Measurements from ENCODE around the gene MRPL21. TPM values are rescaled to one million over a fixed set of nuclear protein-coding genes. Genes with fewer than 3 reads are reported as not detected.

The MRPL21 gene
- polyA plus RNA-seq, 1 donor (not counting 4 experiments of a cell fraction or from before 2014, with no cell fraction given), result 120 TPM

DNA sequence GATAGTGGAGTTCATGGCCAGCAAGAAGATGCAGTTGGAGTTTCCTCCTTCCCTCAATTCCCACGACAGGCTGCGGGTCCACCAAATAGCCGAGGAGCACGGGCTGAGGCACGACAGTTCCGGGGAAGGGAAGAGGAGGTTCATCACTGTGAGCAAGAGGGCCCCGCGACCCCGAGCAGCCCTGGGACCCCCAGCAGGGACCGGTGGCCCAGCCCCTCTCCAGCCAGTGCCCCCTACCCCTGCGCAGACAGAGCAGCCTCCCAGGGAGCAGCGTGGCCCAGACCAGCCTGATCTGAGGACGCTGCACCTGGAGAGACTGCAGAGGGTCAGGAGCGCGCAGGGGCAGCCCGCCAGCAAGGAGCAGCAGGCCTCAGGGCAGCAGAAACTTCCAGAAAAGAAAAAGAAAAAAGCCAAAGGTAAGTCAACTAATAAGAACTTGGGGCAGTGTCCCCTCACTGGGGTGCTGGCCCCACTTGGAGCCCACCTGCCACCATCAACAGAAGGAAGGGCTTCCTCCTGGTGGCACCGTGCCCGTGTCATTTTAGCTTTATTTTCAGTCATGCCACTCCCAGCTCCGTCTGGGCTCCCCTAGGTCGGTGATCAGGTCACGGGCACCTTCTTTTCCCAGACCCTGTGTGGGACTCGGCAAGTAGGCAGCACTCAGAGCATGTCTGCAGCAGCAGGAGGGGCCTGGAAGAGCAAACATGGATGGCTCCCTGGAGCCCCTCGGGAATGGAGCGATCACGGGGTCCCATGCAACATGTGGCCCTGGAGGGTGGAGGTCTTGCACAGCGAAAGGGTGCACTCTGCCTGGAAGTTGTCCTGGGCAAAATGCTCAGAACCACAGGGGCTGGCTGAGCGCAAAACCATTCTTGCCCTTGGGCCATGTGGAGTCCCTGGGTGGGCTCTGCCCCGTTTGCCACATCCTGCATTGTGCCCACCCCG, 33.3 kb upstream of the MRPL21 start:
- dilution Hi-C loops (cut with MboI; ENCODE audit: extremely low pct_ligation_motif_present, low sequenced_read_pairs), result no loop called here
- peaks cover 18 to 27% of the 10 kb centered on the region in 2 experiments for H3K36me3 ChIP-seq (ENCODE audit: control insufficient read depth in 2 of 2, extremely low read depth in 1 of 2, insufficient read depth in 2 of 2, low read length in 2 of 2)
- no peaks in the 10 kb centered on the region for H3K9me1 ChIP-seq (ENCODE audit: control insufficient read depth, extremely low read depth, insufficient read depth, low read length)

DNA sequence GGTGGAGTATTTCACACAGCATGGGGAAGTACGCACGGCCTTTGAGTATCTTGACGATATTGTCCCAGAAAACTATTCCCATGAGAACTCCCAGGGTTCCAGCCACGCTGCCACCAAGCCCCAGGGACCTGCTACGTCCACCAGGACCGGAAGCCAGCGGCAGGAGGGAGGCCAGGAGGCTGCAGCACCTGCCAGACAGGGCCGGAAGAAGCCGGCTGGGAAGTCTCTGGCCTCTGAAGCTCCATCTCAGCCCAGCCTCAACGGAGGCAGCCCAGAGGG, 32.7 kb upstream of the MRPL21 start:
- peaks cover 18 to 26% of the 10 kb centered on the region in 2 experiments for H3K36me3 ChIP-seq (ENCODE audit: control insufficient read depth in 2 of 2, extremely low read depth in 1 of 2, insufficient read depth in 2 of 2, low read length in 2 of 2)
- no peak for FAIRE-seq
- H4K20me1 ChIP-seq (ENCODE audit: control insufficient read depth, extremely low read depth, insufficient read depth, low read length), result no peaks in the 10 kb centered on the region
- no peaks in the 10 kb centered on the region for H3K9me1 ChIP-seq (ENCODE audit: control insufficient read depth, extremely low read depth, insufficient read depth, low read length)
- H3K4me3 ChIP-seq (ENCODE audit: control insufficient read depth in 2 of 3, extremely low read depth in 1 of 3, insufficient read depth in 2 of 3, low read depth in 1 of 3, low read length in 3 of 3), result no peak overlapping the region
- H3K27me3 ChIP-seq (ENCODE audit: control insufficient read depth, extremely low read depth, insufficient read depth, low read length), result no peaks in the 10 kb centered on the region
- no peak for DNase-seq (ENCODE audit: low read depth, low spot score)
- H3K9ac ChIP-seq (ENCODE audit: control insufficient read depth, extremely low read depth, insufficient read depth, low read length), result no peak overlapping the region
- no peak overlapping the region for H3K27ac ChIP-seq (ENCODE audit: control insufficient read depth, insufficient read depth, low read length)
- no peaks in the 10 kb centered on the region for H3K4me1 ChIP-seq (ENCODE audit: control insufficient read depth, extremely low read depth, insufficient read depth, low read length)
- TF ChIP-seq EZH2 (IDR thresholded peaks at IDR 0.05; ENCODE audit: low read length), result no peak
- TF ChIP-seq, protein P1, sequence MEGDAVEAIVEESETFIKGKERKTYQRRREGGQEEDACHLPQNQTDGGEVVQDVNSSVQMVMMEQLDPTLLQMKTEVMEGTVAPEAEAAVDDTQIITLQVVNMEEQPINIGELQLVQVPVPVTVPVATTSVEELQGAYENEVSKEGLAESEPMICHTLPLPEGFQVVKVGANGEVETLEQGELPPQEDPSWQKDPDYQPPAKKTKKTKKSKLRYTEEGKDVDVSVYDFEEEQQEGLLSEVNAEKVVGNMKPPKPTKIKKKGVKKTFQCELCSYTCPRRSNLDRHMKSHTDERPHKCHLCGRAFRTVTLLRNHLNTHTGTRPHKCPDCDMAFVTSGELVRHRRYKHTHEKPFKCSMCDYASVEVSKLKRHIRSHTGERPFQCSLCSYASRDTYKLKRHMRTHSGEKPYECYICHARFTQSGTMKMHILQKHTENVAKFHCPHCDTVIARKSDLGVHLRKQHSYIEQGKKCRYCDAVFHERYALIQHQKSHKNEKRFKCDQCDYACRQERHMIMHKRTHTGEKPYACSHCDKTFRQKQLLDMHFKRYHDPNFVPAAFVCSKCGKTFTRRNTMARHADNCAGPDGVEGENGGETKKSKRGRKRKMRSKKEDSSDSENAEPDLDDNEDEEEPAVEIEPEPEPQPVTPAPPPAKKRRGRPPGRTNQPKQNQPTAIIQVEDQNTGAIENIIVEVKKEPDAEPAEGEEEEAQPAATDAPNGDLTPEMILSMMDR (optimal IDR thresholded peaks at IDR 0.05 in 1 of 3, IDR thresholded peaks at IDR 0.05 in 1 of 3, conservative IDR thresholded peaks at IDR 0.05 in 1 of 3; ENCODE audit: extremely low read depth in 1 of 3, insufficient read depth in 2 of 3, low read length in 3 of 3), result no peak
- H3K4me2 ChIP-seq (ENCODE audit: control insufficient read depth, extremely low read depth, insufficient read depth, low read depth, low read length), result no peak overlapping the region
- no peaks in the 10 kb centered on the region for H3K79me2 ChIP-seq (ENCODE audit: control insufficient read depth, insufficient read depth, low read length)
- no peaks in the 10 kb centered on the region for H3K9me3 ChIP-seq (ENCODE audit: control insufficient read depth, low read depth, low read length)
- no peak overlapping the region for H2AFZ ChIP-seq (ENCODE audit: control insufficient read depth, low read length)
- dilution Hi-C loops (cut with MboI; ENCODE audit: extremely low pct_ligation_motif_present, low sequenced_read_pairs), result no loop called here

More for the DNA sequence above, 33.3 kb upstream of the MRPL21 start:
- Histone ChIP-seq H2AFZ (ENCODE audit: control insufficient read depth, low read length) (no peak overlapping the region), H3K79me2 (ENCODE audit: control insufficient read depth, insufficient read depth, low read length) (no peaks in the 10 kb centered on the region), H3K27me3 (ENCODE audit: control insufficient read depth, extremely low read depth, insufficient read depth, low read length) (no peaks in the 10 kb centered on the region), H3K4me1 (ENCODE audit: control insufficient read depth, extremely low read depth, insufficient read depth, low read length) (no peaks in the 10 kb centered on the region), H3K9ac (ENCODE audit: control insufficient read depth, extremely low read depth, insufficient read depth, low read length) (no peak overlapping the region), H4K20me1 (ENCODE audit: control insufficient read depth, extremely low read depth, insufficient read depth, low read length) (no peaks in the 10 kb centered on the region), H3K27ac (ENCODE audit: control insufficient read depth, insufficient read depth, low read length) (no peak overlapping the region), H3K9me3 (ENCODE audit: control insufficient read depth, low read depth, low read length) (no peaks in the 10 kb centered on the region), H3K4me2 (ENCODE audit: control insufficient read depth, extremely low read depth, insufficient read depth, low read depth, low read length) (no peak overlapping the region), H3K4me3 (ENCODE audit: control insufficient read depth in 2 of 3, extremely low read depth in 1 of 3, insufficient read depth in 2 of 3, low read depth in 1 of 3, low read length in 3 of 3) (no peak overlapping the region)
- DNase-seq (ENCODE audit: low read depth, low spot score) (no peak), FAIRE-seq (no peak)
- TF ChIP-seq, protein P1 (optimal IDR thresholded peaks at IDR 0.05 in 1 of 3, IDR thresholded peaks at IDR 0.05 in 1 of 3, conservative IDR thresholded peaks at IDR 0.05 in 1 of 3; ENCODE audit: extremely low read depth in 1 of 3, insufficient read depth in 2 of 3, low read length in 3 of 3), result no peak
- TF ChIP-seq EZH2 (IDR thresholded peaks at IDR 0.05; ENCODE audit: low read length), result no peak

Data from keratinocyte (primary cell).